Measurements from ENCODE around the gene ADCY10. TPM values are rescaled to one million over a fixed set of nuclear protein-coding genes. Genes with fewer than 3 reads are reported as not detected.

ADCY10 gene
- total RNA-seq, 4 donors from 2014 or later, result 0.22 to 0.57 (median 0.41) TPM

DNA sequence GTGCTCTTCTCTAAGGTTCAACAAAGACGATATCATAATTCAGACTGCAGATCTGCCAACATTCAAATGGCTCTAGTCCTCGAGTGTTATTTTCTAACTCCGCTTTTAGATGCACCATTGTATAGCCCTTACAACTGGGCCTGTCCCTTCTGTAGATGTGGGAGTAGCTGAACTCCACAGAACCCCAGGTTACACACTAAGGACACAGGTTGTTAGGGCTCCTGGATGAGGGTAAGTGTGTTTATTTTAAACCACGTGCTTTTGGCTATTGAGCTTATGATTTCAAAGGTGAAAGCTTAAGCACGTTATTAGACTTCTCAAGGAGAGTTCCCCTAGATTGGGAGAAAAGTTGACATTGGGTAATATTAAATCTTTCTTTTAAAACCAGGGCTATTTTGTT is 127.4 kb downstream of the ADCY10 start:
- TF ChIP-seq, protein P1, sequence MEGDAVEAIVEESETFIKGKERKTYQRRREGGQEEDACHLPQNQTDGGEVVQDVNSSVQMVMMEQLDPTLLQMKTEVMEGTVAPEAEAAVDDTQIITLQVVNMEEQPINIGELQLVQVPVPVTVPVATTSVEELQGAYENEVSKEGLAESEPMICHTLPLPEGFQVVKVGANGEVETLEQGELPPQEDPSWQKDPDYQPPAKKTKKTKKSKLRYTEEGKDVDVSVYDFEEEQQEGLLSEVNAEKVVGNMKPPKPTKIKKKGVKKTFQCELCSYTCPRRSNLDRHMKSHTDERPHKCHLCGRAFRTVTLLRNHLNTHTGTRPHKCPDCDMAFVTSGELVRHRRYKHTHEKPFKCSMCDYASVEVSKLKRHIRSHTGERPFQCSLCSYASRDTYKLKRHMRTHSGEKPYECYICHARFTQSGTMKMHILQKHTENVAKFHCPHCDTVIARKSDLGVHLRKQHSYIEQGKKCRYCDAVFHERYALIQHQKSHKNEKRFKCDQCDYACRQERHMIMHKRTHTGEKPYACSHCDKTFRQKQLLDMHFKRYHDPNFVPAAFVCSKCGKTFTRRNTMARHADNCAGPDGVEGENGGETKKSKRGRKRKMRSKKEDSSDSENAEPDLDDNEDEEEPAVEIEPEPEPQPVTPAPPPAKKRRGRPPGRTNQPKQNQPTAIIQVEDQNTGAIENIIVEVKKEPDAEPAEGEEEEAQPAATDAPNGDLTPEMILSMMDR (IDR thresholded peaks at IDR 0.05; ENCODE audit: low read depth), result no peak

DNA sequence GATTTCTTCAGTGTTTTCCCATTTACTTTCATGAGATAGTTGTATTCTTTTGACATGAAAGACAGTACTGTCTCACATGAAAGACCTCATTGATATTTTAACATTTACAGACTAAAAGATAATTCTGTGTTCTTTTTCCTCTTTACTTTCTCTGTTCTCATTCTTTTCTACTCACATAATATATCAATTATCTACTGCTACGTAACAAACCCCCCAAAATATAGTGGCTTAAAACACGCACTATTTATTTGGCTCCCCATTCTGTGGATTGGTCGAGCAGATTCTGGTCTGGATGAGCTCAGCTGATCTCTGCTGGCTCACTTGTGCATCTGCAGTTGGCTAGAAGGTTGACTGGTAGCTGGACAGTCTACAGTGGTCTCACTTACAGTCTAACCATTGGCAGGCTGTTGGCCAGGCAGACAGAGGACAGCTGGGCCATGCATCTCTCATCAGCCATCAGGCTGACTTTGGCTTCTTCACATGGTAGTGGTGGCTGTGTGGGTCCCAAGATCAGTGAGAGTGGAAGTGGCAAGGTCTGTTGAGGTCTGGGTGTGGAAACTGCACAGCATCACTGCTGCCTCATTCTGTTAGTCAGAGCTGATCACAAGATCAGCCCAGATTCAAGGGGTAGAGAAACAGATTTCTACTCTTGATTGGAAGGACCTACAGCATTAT is 128.9 kb downstream of the ADCY10 start:
- TF ChIP-seq, protein P1 (IDR thresholded peaks at IDR 0.05; ENCODE audit: low read depth), result no peak

DNA sequence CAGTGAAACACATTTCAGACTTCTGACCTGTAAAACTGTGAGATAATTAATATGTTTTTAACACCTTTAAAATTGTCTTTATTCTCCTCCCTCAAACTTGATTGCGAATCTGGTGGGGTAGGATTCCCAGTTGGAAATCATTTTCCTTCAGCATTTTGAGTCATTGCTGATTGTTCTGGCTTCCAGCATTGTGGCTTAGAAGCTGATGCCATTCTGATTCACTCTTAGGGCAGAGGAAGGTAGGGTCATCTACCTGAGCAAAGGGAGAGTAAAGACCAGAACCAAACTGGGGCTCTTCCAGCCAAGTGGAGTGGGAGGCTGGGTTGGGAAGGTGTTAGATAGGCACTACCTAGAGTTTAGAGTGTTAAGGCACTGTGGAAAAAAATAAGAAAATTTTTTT is 131.0 kb downstream of the ADCY10 start:
- TF ChIP-seq, protein P1 (IDR thresholded peaks at IDR 0.05; ENCODE audit: low read depth), result no peak

DNA sequence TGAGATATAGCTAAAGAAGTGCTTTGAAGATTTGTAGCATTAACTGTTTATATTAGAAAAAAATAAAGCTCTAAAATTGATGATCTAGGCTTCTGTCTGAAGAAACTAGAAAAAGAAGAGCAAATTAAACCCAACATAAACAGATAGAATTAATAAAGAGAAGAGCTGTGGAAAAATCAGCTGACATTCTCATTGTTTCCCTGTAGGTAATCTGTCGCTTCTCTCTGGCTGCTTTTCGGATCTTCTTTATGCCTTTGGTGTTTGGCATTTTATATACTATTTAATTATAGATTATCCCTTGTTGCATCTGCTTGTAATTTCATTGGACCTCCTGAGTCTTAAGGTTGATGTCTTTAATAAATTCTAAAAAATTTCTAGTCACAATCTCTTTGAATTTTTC is 132.4 kb downstream of the ADCY10 start:
- TF ChIP-seq, protein P1 (IDR thresholded peaks at IDR 0.05; ENCODE audit: low read depth), result no peak

DNA sequence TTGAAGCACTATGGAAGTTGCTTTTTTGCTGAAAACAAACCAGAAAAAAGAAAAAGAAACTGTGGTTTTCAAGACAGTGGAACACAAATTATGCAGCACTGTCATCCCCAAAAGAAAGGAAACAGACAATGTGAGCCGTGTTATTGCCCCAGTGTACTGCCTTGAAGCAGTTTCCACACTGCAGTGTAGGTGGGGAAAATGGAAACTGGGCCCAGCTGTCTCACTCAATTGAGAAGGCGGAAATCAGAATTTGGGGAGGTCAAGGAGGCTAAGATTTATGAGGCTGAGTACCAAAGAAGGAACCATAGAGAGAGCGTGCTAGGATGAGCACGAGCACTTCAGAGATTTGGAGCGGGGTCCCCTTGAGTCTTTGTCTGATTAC is 136.7 kb downstream of the ADCY10 start:
- TF ChIP-seq, protein P1 (IDR thresholded peaks at IDR 0.05; ENCODE audit: low read depth), result no peak

DNA sequence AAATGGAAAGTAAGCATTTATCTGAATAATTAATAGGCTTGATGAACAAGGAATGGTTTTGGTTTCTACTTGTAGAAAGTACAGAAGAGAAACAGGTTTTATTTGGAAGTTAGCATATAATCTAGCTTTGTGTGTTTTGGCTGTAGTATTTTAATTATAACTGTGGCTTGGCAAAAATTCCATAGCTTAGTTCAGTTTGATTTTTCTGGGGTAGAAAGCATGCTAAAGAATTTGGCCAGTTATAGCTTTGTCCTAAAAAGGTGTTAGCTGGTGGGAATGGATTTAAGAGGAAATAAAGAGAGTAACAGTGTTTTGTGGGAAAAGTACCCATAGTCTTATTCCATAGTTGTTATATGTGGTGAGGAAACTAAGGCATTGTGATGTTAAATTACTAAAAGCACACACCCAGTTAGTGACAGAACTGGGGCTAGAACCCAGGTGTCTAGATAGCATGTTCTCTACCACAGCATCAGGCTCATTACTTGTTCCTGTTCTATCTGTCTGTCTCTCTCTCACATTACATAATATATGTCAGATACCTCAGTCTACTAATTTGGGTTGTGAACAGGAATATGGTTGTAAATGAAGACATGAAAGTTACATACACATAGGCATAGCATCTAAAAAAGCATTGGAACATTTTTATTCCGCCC is 137.2 kb downstream of the ADCY10 start:
- TF ChIP-seq, protein P1 (IDR thresholded peaks at IDR 0.05; ENCODE audit: low read depth), result no peak

DNA sequence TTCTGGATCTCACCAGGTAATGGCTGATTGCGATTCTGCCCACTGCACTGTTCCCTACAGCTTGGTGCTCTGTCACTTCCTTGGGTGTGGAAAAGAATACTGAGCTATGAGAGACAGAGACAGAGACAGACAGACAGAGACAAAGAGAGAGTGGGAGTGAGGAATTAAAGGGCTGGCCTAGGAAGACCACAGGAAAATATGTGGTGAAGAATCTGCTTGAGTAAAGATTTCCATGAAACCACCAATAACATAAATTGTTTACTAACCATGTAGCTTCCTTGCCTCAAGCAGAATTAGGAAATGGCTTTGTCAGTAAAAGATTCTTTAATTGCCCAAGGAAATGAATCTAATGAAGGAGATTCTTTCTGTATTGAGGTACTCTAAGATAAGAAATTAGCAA is 137.8 kb downstream of the ADCY10 start:
- TF ChIP-seq, protein P1 (IDR thresholded peaks at IDR 0.05; ENCODE audit: low read depth), result no peak
